OCI-M2 (cell line): Measurements from ENCODE around the gene P2RX7.
"Not testable (repeated sequence)": the region's sequence is repeated elsewhere in the genome, so short reads cannot be mapped to it uniquely, and the experiment has no call there.

ENCODE experiments used
- DNase-seq: peaks from one replicate; lab custom pipeline; 2025; ENCODE audit not compliant: unreplicated experiment; lab: John Stamatoyannopoulos, UW

P2RX7 gene

GRCh38 chr12:121202407-121203355, 70.0 kb downstream of the P2RX7 start:
- DNase-seq = no peak

GRCh38 chr12:121203482-121203881, 70.8 kb downstream of the P2RX7 start:
- no peak for DNase-seq

- no peak for DNase-seq
These were observed 72.8 kb downstream of the P2RX7 start for GRCh38 chr12:121205491-121205890.

DNA sequence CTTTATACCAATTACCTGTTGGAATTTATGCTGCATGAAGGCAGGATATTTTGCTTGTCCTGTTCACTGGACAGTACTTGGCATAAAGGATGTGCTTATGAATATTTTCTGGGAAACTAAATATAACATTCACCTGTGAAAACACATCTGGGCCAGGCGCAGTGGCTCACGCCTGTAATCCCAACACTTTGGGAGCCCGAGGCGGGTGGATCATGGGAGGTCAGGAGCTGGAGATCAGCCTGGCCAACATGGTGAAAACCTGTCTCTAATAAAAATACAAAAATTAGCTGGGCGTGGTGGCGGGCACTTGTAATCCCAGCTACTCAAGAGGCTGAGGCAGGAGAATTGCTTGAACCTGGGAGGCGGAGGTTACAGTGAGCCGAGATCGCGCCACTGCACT, 75.9 kb downstream of the P2RX7 start:
- not testable (repeated sequence) for DNase-seq

GRCh38 chr12:121209221-121209620, 76.5 kb downstream of the P2RX7 start:
- DNase-seq = no peak

- DNase-seq = peak; percentile 49
These were observed 77.2 kb downstream of the P2RX7 start, which contains the start of gene P2RX4 for GRCh38 chr12:121209624-121210572. Gene P2RX4, plus strand, starts transcription at chr12:121210129. Its CDS starts 36 bp downstream, at chr12:121210165.

GRCh38 chr12:121212875-121213274, 80.2 kb downstream of the P2RX7 start:
- DNase-seq = no peak

GRCh38 chr12:121214166-121214777, 81.6 kb downstream of the P2RX7 start:
- no peak for DNase-seq

GRCh38 chr12:121214855-121215745, 82.4 kb downstream of the P2RX7 start:
- no peak for DNase-seq

GRCh38 chr12:121216102-121216501, 83.4 kb downstream of the P2RX7 start:
- DNase-seq = no peak

GRCh38 chr12:121217063-121217462, 84.4 kb downstream of the P2RX7 start:
- no peak for DNase-seq

GRCh38 chr12:121217761-121218160, 85.1 kb downstream of the P2RX7 start:
- DNase-seq = no peak

DNA sequence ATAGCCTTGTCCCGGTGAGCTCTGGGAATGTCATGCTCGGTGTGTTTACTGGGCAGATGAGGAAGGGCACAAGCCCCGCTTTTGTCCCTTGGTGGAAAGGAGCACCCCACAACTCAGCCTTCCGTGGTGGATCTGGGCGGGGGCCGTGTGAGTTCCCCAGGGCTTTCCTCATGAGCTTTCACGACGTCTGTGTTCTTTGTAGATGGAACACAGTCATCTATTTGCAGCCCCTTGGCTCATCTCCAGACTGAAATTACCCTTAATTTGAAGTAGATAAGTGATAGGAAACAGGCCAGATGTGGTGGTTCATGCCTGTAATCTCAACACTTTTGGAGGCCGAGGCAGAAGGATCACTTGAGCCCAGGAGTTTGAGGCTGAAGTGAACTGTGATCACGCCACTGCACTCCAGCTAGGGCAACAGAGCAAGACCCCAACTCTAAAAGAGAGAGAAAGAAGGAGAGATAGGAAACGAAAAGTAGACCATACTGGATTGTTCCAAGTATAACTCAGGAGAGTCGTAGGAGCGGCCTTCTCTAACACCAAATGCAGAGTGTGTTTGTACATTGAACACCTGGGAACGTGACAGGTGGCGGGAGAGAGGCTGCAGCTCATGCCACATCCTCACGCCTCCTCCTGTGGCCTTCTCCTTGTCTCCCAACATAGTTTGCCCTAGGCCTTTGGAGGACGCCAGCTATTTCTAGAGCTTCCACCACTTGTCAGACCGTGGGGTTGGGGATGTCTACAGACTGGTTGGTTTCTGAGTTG, 86.1 kb downstream of the P2RX7 start:
- DNase-seq = no peak

DNA sequence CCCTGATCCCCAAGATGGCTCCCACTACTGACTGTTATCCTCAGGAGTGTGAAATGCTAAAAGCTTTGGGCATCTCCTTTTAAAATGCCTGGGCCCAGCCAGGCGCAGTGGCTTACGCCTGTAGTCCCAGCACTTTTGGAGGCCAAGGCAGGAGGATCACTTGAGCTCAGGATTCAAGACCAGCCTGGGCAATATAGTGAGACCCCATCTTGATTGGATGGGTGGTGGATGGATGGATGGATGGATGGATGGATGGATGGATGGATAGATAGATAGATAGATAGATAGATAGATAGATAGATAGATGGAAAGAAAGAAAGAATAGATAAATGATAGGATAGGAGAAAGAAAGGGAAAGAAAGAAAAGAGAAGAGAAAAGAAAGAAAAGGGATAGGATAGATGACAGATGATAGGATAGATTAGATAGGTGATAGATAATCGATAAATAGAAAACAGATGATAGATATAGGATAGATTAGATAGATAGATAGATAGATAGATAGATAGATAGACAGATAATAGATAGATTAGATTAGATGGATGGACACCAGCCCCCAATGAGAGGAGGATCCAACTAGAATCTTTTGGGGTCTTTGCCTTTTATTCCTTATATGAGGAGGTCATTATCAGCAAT, 86.8 kb downstream of the P2RX7 start:
- DNase-seq = no peak

DNA sequence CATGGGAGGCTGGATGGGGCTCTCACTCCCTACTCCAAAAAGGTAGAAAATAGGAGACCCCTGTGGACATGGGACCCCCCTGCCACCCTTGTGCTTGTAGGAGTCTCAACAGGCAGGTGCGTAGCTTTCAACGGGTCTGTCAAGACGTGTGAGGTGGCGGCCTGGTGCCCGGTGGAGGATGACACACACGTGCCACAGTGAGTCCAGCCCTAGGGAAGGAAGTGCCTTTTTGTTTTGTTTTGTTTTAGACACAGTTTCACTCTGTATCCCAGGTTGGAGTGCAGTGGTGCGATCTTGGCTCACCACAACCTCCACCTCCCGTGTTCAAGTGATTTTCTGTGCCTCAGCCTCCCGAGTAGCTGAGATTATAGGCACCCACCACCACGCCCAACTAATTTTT, 90.2 kb downstream of the P2RX7 start:
- no peak for DNase-seq

DNA sequence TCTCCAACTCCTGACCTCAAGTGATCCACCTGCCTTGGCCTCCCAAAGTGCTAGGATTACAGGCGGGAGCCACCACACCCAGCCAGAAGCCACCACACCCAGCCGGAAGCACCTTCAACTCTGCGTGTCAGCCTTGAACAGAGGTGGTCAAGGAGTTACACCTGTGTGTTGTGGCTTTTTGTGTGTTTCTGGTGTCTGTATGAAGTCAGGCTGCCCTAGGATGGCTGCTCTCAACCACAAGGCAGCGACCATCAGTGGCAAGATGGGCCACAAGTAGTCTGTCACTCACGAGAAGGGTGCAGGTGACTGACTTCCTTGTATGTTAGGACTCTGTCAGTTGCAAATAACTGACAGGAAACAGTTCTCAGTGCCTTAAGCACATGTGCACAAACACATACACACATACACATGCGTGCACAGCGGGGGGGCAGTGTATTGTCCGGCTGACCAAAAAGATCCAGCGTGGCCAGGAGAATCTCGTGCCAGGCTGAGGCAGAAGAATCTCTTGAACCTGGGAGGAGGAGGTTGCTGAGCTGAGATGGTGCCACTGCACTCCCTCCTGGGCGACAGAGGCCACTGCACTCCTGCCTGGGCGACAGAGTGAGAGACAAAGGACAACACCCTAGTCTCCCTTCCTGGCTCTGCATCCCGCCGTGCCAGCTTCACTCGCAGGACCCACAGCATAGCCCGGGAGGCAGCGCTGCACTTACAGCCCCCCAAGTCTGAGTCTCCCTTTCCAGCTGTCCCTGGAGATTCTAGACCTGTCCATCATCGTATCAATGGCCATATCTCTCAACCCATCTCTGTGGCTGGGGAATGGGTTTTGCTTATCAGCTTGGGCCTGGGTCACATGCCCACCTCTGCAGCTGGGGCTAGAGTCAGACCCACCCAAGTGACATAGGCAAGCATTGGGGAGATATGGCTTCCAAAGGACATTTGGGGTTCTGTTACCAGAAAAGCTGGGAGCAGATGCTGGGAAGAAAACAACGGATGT, 90.9 kb downstream of the P2RX7 start:
- DNase-seq = no peak

- no peak for DNase-seq
These were observed 91.9 kb downstream of the P2RX7 start for GRCh38 chr12:121224591-121224990.

- DNase-seq = no peak
These were observed 93.7 kb downstream of the P2RX7 start for GRCh38 chr12:121226399-121226798.
